K562 (cell line): ENCODE measurements around the gene MYCBP.

Experiments used
- ZFX ChIP-seq: sonication (generic); formaldehyde crosslinking; IDR thresholded peaks from 2 replicates; pipeline ENCODE4 v1.8.0; 2022; ENCODE audit warnings: mild to moderate bottlenecking, missing genetic modification reagents, moderate library complexity
- ZNF274 ChIP-seq: IDR thresholded peaks from 2 replicates; pipeline ENCODE4 v1.6.1; 2011; ENCODE audit warnings: low read depth, mild to moderate bottlenecking, low read length, moderate library complexity, borderline replicate concordance
- TF ChIP-seq, protein P1 (sequence below): fragments of 450-650 bp; conservative IDR thresholded peaks from 2 replicates; pipeline ENCODE4 v1.6.1; 2016; ENCODE audit warnings: missing genetic modification characterization, low read depth, mild to moderate bottlenecking, missing compliant biosample characterization, moderate library complexity

DNA sequence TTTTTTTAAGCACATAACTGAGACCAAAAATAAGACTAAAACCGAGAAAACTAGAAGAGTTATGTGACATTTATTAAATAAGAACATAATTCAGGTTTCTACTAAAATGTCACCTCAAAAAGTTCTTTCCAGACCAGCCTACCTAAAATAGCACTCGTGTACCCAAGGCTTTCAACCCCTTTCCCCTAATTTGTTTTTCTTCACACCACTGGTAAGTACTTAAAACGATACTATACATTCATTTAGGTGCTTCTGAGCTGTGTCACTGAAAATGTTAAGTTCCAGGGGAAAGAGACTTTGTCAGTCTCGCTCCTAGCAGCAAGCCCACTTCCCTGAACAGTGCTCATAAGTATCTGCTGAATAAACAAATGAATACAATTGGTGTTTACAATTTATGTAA, 20.4 kb downstream of the MYCBP start:
- TF ChIP-seq, protein P1, sequence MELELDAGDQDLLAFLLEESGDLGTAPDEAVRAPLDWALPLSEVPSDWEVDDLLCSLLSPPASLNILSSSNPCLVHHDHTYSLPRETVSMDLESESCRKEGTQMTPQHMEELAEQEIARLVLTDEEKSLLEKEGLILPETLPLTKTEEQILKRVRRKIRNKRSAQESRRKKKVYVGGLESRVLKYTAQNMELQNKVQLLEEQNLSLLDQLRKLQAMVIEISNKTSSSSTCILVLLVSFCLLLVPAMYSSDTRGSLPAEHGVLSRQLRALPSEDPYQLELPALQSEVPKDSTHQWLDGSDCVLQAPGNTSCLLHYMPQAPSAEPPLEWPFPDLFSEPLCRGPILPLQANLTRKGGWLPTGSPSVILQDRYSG (tag), result no peak
- TF ChIP-seq ZNF274 (no peak), ZFX (CRISPR knock-in tag) (no peak)
